ENCODE measurements around the gene PHYH. TPM values are rescaled to one million over a fixed set of nuclear protein-coding genes. Genes with fewer than 3 reads are reported as not detected.

PHYH gene
- total RNA-seq, 1 experiment from 2014 or later, result 52.3 TPM

DNA sequence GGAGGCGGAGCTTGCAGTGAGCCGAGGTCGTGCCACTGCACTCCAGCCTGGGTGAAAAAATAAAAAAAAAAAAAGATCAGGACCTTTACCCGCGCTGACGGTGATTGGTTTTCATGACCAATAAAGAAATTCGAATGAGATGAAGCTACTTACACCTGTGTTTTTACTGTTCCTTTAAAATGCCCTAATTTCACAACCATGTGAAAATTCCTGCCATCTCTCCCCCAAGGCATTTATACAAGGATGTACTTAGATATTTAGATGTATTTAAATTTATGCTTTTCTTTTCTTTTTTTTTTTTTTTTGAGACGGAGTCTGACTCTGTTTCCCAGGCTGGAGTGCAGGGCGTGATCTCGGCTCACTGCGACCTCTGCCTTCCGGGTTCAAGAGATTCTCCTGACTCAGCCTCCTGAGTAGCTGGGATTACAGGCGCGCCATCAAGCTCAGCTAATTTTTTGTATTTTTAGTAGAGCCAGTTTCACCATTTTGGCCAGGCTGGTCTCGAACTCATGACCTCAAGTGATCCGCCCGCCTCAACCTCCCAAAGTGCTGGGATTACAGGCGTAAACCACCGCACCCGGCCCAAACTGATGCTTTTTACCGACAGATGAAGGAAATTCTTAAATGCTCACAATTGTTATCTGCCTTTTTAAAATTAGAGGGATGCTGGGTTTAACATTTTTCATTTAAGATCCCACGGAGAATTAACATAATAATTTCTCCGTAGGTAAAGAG lies 3.1 kb upstream of the PHYH start:
- H3K27ac Mint-ChIP-seq (ENCODE audit: unreplicated experiment), result peak overlapping the region; percentile 100

DNA sequence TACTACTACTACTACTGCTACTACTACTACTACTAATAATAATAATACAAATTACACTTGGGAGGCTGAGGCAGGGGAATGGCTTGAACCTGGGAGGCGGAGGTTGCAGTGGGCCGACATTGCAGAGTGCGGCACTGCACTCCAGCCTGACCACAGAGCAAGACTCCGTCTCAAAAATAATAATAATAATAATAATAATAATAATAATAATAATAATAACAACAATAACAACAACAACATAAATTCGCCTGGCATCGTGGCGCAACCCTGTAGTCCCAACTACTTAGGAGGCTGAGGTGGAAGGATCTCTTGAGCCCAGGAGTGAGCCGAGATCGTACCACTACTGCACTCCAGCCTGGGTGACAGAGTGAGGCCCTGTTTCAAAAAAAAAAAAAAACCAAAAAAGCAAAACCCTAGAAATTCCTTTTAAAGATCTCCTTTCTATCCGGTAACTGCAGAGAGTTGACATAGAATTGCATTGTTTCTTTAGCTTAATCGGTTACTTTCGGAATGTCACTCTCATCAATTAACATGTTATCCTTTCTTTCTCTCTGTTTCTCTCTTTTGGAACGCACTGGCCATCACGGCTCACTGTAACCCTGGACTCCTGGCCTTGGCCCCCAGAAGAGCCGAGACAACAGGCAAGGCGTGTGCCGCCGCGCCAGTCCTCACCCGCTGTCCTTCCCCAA lies 972 bp downstream of the PHYH start:
- Histone ChIP-seq H3K9me3 (no peaks in the 10 kb centered on the region), H3K27me3 (replicated peaks; ENCODE audit: control insufficient read depth, insufficient read depth, low read length) (no peaks in the 10 kb centered on the region), H3K4me3 (ENCODE audit: low read depth, low read length) (peak overlapping the region; percentile 88), H3K36me3 (ENCODE audit: control insufficient read depth, insufficient read depth, low read length) (no peaks in the 10 kb centered on the region; the same call in 1 of the 2 replicates), H3K4me1 (peaks cover 14% of the 10 kb centered on the region; the same call in 1 of the 2 replicates)
- ChIA-PET CTCF (no interaction called here), POLR2A (interaction anchor here (0.6 to 0.8 kb wide), 2 partner anchors 20 to 50 kb away, joined by 3 to 4 read pairs; no protein-coding TSS in a partner anchor)
- DNase-seq, result no peak
- Mint-ChIP-seq H3K36me3 (ENCODE audit: insufficient read depth, unreplicated experiment) (peaks cover 25% of the 10 kb centered on the region), H3K27ac (ENCODE audit: unreplicated experiment) (peak overlapping the region; percentile 100), H3K4me1 (ENCODE audit: low read depth, unreplicated experiment) (peaks cover 21% of the 10 kb centered on the region), H3K9me3 (ENCODE audit: unreplicated experiment) (no peaks in the 10 kb centered on the region), H3K4me3 (ENCODE audit: unreplicated experiment) (peak overlapping the region; percentile 77), H3K27me3 (ENCODE audit: insufficient read depth, unreplicated experiment) (no peaks in the 10 kb centered on the region)
- BruUV-seq (replicated peaks), result no TSS peak
- intact Hi-C loops (cut with micrococcal nuclease; ENCODE audit: unreplicated experiment), result no loop called here
- TF ChIP-seq CTCF (IDR thresholded peaks at IDR 0.05; ENCODE audit: insufficient read depth in 1 of 2, low read depth in 1 of 2, low read length in 1 of 2, severe bottlenecking in 1 of 2, unreplicated experiment in 1 of 2), result no peak

More for the DNA sequence above, 3.1 kb upstream of the PHYH start:
- peaks cover 14% of the 10 kb centered on the region; the same call in 1 of the 2 replicates for H3K4me1 ChIP-seq
- no peaks in the 10 kb centered on the region for H3K36me3 ChIP-seq (ENCODE audit: control insufficient read depth, insufficient read depth, low read length)
- H3K27me3 ChIP-seq (replicated peaks; ENCODE audit: control insufficient read depth, insufficient read depth, low read length), result no peaks in the 10 kb centered on the region
- no TSS peak for BruUV-seq (replicated peaks)
- CTCF ChIA-PET, result interaction anchor here (0.6 to 2.3 kb wide), 26 partner anchors 10 to 959 kb away, joined by 3 to 13 read pairs (median 4); partner anchors contain the start of genes MCM10, OPTN and PRPF18
- no peaks in the 10 kb centered on the region for H3K9me3 ChIP-seq
- intact Hi-C loops (cut with micrococcal nuclease; ENCODE audit: unreplicated experiment), result loop anchor here (1.0 kb wide), 4 partner anchors 32 to 142 kb away; partner anchors contain the start of gene MCM10
- no peak for TF ChIP-seq CTCF (IDR thresholded peaks at IDR 0.05; ENCODE audit: insufficient read depth in 1 of 2, low read depth in 1 of 2, low read length in 1 of 2, severe bottlenecking in 1 of 2, unreplicated experiment in 1 of 2)
- peaks cover 19% of the 10 kb centered on the region for H3K36me3 Mint-ChIP-seq (ENCODE audit: insufficient read depth, unreplicated experiment)
- POLR2A ChIA-PET, result interaction anchor here (0.5 to 1.1 kb wide), 8 partner anchors 11 to 1121 kb away, joined by 3 to 9 read pairs (median 4); partner anchors contain the start of gene MCM10
- H3K4me3 ChIP-seq (ENCODE audit: low read depth, low read length), result peak overlapping the region; percentile 63
- no peak for DNase-seq
- H3K27me3 Mint-ChIP-seq (ENCODE audit: insufficient read depth, unreplicated experiment), result no peaks in the 10 kb centered on the region
- peaks cover 21% of the 10 kb centered on the region for H3K4me1 Mint-ChIP-seq (ENCODE audit: low read depth, unreplicated experiment)
- no peaks in the 10 kb centered on the region for H3K9me3 Mint-ChIP-seq (ENCODE audit: unreplicated experiment)
- H3K4me3 Mint-ChIP-seq (ENCODE audit: unreplicated experiment), result peak overlapping the region; percentile 77

DNA sequence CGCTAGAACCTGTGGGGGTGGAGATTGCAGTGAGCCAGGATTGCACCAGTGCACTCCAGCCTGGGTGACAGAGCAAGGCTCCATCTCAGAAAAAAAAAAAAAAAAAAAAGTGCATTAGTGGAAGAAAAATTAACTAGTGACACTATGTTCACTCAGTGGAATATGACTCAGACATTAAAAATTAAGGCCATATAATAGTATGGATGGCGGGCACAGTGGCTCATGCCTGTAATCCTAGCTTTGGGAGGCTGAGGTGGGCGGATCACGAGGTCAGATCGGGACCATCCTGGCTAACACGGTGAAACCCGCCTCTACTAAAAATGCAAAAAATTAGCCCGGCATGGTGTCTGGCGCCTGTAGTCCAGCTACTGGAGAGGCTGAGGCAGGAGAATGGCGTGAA lies 3.4 kb downstream of the PHYH start:
- intact Hi-C loops (cut with micrococcal nuclease; ENCODE audit: unreplicated experiment), result no loop called here
- no peaks in the 10 kb centered on the region for H3K27me3 Mint-ChIP-seq (ENCODE audit: insufficient read depth, unreplicated experiment)
- Histone ChIP-seq H3K4me3 (ENCODE audit: low read depth, low read length) (no peak overlapping the region), H3K36me3 (ENCODE audit: control insufficient read depth, insufficient read depth, low read length) (no peaks in the 10 kb centered on the region; the same call in 1 of the 2 replicates), H3K9me3 (no peaks in the 10 kb centered on the region), H3K27me3 (replicated peaks; ENCODE audit: control insufficient read depth, insufficient read depth, low read length) (no peaks in the 10 kb centered on the region), H3K4me1 (peaks cover 10% of the 10 kb centered on the region; the same call in 1 of the 2 replicates)
- TF ChIP-seq CTCF (IDR thresholded peaks at IDR 0.05; ENCODE audit: insufficient read depth in 1 of 2, low read depth in 1 of 2, low read length in 1 of 2, severe bottlenecking in 1 of 2, unreplicated experiment in 1 of 2), result no peak
- CTCF ChIA-PET, result no interaction called here
- H3K9me3 Mint-ChIP-seq (ENCODE audit: unreplicated experiment), result no peaks in the 10 kb centered on the region
- H3K4me1 Mint-ChIP-seq (ENCODE audit: low read depth, unreplicated experiment), result peaks cover 10% of the 10 kb centered on the region
- POLR2A ChIA-PET, result no interaction called here
- no peak for DNase-seq
- no TSS peak for BruUV-seq (replicated peaks)
- H3K27ac Mint-ChIP-seq (ENCODE audit: unreplicated experiment), result no peak overlapping the region
- H3K4me3 Mint-ChIP-seq (ENCODE audit: unreplicated experiment), result no peak overlapping the region
- H3K36me3 Mint-ChIP-seq (ENCODE audit: insufficient read depth, unreplicated experiment), result peaks cover 13% of the 10 kb centered on the region

Data from Caco-2 (cell line).